ENCODE data around the gene OTP.

Gene OTP

DNA sequence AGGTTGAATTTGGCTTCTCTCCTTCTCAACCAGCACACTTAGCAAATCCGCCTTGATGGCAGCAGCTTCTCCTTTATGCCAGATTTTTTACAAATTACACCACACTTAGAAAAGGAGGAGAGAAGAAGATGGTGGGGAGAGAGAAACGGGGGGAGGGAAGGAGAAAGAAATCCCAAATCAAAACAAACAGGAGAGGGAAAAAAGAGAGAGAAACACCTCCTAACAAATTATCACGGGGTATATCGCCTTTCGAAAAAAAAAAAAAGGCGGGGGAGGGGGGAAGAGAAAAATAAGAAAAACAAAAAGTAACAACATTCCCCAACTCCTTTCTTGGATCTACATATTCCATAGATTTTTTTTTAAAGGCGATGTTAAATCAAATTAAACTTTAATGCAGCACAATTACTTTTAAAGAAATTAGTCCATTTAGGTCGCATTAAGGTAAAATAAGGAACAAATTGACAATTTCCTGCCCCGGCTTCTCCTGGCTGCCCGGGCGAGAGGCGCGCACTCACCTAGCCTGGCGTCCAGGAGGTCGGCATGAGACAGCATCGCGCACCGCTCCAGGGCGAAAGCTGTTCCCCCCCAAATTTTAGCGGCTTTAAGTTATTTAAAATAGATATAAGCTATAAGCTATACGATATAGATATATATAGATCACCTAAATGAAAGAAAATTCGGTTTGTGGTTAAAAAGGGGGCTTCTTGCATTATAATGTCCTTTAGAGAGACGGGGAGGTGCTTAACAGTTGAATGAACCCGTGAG lies at the start of gene OTP:
OTP (minus strand) TSS at position 716 of the 765 bp plus-strand sequence; CDS start at position 552, 164 bp downstream.
- peak in 1 of 6 experiments; percentile 24 for DNase-seq

DNA sequence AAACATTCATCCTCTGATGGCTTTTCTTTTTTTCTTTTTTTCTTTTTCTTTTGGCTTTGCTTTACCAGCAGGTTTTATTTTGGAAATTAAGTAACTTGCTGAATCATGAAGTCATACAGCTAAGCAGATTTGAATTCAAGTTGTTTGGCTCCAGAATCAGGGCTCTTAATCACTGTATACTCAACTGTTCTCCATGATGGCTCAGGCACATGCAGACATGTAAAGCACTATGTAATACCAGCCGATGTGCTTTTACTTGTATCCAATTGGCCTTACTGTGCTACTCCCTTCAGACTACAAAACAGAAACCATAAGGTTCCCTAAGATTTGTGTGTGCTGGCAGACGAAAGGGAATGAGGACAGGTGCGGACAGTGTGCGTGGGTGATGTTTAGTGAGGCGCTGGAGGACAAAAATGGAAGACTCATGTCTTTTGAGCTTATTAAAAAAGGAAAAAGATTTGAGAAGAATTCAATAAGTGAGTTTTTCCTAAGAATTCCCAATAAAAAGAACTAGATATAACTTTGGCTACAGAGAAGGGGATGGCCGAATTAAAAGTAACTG lies 44.7 kb upstream of the OTP start:
- no peak for DNase-seq

DNA sequence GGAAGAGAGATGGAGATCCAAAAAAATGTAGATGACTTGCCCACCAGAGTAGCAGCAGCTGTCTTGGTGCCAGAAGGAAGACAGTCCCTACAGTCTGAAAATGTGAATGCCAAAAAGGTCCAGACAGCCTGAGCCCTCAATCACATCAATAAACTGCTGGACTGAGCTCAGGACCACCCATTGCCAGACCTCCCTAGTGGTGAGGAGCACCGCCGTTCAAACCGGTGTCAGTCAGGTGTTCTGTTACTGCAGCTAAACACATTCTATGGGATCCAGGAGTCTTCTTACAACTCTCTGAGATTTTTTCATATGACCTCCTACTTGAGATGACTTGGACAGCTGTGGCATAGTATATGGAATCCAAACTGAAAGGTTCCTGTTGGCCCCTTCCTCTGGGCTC lies 32.0 kb upstream of the OTP start:
- DNase-seq: no peak

DNA sequence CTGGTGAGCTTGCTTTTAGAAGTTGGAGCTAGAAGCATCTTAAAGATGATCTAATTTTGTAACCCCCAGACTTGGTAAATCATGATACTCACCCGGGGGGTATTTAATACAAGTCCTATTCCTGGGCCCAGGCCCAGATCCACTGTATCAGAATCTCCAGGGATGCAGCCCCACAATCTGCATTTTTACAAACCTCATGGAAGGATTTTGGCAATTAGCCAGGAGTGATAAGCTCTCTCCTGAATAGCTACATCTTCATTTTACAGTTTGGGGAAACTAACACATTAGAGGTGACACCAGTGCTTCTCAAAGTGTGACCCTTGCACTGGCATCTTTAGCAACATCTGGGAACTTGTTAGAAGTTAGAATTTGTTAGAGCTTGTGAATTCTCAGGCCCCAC lies 31.2 kb upstream of the OTP start:
- DNase-seq: no peak

DNA sequence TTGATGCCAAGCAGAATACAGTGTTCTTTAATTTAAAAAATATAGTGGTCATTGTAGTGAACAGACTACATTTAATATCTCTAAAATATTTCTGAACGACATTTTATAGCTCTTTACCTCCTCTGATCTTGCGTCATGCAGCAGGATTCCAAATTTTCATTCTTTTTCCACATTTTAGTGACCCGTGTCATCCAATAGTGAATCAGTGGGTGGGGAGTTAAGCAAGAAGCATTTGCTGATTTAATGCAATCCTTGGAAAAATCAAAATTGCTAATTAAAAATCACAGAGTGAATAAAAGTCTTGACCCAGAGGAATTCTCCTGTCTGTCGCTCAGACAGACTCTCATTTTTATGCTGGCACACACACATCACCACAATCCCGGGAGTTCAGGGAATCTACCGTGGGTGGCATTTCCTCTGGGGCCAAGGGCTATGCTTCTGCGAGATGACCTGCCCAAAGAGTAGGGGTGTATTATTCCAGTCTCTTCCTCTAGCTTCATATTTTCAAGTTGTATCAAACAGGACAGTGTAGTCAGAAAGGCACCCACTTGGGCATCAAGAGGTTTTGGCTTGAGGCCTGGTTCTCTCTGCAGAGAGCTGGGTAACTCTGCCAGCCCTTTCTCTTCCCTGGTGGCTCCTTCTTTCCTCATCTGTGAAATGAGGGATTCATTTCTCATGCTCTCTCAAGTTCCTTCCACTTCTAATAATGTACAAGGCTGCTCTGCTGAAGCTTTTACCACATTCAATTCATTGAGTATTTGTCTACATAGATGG lies 24.8 kb upstream of the OTP start:
- no peak for DNase-seq

DNA sequence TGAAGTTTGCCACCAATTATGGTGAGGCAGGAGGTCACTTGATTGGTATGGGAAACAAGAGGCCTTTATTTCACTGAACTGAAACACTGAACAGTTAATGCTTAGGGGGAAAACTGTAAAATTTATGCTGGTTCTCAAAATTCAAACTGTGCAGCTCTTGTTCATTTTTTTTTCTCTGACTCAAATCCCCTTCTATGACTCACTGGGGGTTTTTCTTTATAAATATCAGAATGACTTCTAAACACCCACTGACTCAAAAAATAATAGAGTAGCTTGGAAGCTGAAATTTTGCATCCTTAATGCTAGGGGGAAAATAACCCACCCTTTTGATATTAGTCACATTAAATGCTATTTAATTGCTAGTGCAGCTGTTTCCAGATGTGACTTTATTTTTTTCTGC lies 24.1 kb upstream of the OTP start:
- no peak for DNase-seq

DNA sequence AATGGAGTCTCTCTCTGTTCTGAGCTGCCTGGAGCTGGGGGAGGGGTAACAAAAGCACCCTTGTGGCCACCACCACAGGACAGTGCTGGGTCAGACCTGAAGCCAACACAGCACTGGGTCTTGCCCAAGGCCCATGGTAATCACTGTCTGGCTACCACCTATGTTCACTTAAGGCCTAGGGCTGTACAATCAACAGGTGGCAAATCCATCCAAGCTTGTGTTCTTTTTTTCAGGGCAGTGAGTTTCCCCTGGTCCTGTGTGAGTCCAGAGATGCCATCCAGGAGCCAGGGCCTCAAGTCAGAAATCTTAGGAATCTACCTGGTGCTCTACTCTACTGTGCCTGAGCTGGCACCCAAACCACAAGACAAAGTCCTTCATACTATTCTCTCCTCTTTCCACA lies 20.1 kb upstream of the OTP start:
- no peak for DNase-seq

DNA sequence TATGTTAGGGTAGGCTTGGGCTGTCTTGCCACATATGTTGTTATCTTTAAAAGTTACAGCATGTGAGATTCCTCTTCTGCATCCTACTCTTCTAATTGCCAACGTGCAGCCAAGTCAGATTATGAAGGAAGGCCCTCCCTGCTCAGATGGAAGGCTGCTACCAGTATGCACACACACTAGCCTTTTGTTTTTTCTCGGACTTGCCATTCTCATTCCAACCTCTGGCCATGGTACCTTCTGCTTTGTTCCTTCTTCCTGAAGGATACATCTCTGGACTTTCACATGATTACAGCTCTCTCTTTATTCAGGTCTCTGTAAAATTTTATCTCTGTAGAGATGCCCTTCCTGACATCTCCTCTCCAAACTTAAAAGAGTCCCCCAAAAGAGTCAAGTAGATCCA lies 12.8 kb upstream of the OTP start:
- no peak for DNase-seq

DNA sequence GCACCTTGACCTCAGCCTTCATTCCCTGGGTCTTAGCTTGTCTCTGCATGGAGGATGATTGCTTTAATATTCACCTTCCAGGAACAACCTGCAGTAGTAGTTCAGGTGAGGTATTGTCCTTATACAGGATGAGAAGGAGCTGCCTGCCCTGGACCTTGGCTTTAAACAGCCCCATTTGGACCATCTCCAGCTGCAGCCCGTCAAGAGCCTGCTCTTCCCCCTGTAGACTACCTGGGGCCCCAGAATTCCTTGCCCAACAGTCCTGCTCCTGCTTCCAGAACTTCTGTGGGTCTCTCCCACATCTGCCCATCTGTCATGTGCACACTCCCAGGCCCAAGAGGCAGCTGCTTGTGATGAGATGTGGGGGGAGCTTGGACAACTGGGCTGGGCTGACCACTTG lies 12.2 kb upstream of the OTP start:
- DNase-seq: no peak

DNA sequence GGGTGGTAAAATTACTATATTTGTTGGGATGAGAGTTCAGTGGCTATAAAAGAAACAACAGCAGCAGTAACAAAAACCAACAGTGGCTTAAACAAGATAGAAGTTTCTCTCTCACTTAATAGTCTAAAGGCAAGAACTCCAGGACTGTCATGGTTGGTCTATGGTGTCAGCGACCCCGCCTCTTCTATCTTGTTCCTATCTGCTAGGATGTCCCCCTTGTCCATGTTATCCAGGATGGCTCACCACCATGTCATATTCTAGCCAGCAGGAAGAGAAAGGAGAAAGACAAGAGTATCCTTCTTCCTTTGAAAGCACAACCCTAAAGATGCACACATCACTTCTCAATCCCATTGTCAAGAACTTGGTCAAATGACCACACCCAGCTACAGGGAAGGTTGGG lies 11.3 kb upstream of the OTP start:
- no peak for DNase-seq

DNA sequence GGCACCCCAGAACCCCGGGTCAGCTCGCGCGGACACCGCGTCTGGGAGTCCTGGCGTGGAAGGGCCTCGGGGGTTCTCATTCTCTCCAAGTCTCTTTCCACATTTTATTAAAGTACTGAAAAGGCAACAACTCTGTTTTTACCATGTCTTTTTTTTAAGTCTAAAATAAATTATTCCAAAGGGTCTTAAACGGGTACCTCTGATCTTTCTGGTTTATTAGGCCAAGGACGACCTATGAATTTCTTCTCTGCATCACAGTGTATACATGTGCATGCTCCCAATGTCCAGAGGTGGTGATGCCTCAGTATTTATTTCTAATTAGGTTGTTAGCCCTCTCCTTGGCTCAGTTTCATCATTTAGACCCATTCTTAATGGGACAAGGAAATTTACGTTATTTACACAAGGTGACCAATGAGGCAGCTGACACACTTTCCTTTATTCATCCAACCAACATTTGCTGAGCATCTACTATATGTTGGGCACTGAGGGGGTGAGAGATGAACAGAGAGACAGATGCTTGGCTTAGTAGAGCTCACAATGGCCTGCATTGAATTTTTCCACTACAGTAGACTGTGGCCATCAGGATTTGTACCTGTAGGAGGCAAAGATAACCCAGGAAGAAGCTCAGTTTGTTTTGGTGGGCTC lies 7.6 kb upstream of the OTP start:
- no peak for DNase-seq

DNA sequence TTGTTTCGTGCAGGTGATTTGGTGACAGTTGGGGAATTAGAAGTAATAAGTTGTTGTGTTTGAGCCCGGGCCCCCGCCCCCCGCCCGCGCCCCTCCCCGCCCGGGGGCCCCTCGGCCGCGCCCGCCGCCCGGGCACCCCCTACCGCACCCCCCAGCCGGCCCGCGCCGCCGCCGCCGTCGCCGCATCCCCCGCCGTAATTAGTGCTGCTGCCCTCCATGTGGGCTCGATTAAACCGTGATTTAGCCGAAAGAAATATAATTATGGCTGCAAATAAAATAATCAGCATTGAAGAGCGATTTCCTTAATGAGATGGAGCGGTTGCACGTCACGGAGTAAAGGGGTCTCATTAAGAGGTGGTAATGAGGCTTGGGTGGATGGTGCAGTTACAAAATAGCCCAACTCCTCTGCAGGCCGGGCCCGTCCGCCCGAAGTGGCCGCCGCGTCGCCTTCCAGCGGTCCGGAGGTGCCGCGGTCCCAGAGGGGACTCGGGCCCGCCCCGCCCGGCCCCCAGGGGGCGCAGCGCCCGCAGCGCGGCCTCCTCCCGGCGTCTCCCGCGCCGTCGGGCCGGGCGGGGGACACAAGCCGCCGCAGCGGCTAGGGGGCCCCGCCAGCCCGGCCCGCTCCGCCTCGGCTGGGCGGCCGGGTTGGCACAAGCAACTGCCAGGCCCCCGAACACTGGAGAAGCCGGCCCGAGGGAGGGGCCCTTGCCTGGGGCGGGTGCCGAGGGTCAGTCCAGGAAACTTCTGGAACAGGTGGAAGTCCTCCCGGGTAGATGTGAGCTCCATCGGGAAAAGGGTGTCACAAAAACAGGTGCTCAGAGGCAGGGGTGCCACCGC lies 6.9 kb upstream of the OTP start:
- peak in 2 of 6 experiments; percentile 20 to 31 for DNase-seq

DNA sequence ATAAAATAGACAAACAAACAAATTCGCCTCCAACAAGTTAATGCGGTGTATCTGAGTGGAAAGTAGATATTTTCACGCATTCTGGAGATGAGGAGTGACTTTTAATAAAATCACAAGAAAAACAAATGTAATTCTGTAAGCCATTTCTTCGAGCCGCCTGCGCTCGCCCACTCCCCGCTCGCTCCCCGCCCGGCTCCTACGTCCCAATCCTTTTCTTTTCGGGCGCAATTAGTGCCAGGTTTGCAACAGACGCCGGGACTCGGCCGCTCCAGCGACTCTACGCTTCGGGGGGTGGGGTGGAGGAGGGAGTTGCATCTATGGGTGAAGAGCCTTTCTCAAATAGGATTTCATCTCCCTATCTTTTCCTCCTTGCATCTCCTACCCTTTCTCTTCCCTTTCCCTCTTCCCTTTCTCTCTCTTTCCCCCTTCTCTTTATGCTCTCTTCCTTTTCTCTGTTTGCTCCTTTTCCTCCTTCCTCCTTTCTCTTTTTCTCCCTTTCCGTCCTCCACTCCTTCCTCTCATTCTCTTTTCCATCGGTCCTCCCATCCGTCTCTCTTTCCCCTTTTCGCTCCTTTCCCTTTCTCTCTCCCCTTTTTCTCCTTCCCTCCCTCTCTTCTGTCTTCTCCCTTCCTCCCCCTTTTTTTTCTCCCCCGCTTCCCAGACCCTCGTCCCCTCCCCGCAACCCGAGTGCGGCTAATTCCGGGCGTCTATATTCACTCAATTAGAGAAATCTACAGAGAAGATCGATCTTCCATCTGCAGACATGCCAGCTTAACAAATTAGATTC lies 6.1 kb upstream of the OTP start:
- DNase-seq: no peak

DNA sequence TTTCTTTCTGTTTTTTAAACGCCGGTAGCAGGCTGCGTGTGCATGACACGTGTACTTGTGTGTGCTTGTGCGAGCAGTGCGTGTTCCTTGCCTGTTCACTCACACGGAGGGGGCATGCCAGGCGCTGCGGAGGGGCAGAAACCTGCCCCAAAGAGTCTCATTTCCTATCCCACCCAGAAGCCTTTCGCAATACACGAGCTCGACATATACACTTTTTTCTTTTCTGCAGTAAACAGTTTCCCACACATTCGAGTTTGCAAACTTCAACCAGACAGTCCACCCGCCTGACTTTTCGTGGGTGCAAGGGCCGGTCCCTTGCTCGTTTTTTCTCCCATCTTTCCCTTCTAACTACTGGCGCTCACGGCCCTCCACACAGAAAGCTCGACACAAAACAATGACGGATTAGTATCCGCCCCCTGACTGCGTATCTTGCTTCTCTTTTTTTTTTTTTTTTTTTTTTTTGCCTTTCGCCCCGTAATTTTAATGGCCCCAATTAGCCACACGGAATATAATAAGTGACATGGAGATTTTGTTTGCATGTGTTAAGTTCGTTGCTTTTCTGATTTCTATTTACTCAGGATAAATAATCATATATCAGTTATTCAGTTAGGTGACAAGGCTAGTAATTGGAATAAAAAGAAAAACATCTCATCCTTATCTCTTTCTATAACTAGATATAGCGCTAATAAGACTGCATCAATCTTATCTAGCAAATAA lies 5.3 kb upstream of the OTP start:
- no peak for DNase-seq

DNA sequence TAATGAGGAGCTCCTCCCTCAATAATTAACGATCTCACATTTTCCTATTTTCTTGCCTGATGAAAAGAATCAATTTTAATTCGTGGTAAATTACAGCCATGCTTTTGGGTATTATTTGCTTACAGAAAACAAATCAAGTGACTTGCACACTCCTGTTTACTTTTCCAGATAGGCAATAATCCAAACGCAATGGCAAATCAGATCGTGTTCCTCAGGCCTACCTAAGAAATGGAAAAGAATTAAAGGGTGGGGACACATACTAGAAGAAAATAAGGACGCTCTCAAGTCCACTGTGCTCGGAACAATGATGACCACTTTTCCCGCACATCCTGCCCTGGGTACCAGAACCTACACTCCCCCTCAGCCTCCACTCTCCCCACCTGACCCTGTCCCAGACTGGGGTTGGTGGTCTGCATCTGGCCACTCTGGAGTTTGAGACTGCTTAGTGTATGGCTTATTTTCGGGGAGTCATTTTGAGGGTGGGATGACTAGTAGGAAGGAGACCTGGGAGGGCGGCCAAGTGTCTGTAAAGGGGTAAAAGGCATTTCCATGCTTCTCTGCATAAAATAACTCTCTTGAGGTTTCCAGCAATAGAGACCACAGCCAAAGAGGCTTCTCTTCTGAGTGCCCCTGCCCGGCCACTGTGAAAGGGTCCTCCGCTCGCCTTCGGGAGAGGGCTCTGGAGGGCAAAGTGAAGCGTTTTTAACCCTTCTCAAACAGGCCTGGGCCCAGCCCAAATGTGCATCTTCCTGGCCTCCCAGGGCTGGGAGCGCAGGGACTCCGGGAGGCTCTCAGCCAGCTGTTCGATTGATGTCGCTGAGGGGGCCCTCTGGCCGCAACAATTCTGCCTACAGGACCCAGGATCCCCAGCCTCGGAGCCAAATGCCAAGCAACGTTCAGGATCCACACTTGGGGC lies 4.5 kb upstream of the OTP start:
- no peak for DNase-seq

DNA sequence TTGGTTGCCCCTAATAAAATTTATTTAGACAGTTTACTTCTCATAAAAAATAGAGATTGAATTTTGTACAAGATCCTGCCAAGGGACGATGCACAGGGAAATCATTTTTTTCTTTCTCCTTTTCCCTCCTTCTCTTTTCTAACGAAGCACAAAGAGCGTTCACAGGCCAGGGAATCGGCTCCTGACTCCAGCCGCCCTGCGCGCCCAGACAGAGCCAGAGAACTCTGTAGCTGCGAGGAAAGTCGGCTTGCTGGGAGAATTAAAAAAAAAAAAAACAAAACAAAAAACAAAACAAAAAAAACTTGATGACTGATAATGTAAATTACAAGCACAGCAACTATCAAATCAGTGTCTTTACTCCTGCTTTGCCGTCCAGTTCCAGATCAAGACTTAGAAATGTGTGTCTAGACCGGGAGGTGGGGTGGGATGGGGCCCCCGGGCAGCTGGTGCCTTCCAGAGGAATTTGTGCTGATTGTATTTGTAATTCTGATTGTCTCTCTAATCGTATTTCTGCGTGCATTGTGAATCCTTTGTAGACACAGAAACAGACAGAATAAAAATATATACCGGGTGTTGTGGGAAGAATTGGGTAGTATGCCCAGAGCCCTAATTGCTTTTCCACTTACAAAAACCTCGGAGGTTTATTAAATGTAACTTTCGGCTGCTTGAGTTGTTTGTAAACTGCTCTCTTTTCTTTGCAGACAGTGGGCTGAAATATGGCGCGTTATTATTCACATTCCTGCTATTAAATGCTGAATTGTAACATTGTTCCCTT lies 3.6 kb upstream of the OTP start:
- DNase-seq: peak in 1 of 6 experiments; percentile 17

DNA sequence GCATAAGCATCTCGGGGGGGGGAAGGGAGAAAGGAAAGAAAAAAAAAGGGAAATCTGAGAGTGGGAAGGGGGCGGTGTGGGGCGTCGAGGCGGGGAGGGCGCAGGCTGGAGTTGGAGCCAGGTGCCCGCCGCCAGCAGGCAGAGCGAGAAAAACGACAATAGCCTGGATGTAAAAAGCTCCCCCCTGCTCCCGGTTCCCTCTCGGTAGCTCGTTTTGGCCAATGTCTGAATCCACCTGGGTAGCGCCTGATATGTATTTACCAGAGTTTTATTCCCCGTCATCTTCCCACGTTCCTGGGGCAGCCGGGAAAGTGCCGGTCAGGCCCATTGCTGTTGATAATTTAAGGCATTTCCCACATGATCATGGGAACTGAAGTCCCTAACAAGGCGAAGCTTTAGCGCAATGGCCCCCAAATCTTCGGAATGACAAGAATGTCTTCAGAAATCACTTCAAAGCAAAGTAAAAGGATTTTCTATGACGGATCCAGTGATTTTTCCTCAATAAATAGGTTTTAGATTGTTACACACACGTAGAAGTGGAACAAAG lies 3.0 kb upstream of the OTP start:
- peak in 1 of 6 experiments; percentile 19 for DNase-seq

DNA sequence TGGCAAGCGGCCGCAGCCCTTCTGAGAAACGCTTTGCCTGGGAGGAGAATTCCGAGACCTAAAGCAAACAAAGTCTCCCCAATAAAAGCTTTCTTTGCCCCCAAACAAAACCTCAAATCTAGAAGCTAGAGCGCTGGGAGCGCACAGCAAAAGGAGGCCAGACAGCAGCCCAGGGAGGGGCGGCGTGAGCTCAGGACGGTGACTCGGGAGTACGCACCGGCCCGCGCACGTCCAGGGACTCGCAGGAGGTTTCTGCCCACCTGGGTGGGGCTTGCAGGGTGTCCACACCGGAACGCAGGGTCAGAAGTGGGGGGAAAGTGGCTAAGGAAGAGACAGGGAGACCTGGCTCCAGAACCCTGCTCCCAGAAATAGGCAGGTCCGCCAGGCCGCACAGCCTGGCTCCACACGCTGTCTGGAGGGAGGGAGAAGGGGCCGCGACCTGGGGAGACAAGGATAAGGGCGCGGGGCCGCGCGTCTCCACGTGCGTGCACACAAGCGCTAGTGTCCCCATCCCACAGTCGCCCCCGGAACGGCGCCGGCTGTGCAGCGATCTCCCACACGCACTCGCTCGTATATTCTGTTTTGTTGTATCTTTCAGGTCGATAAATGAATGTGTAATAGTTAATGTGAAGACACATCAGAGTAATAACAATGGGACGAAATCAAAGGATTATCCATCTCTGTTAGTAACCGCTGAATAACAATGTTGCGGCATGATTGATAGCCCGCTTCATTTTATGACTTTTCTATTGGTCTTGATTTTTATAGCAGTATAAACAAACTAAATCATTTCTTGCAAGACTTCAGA lies 2.3 kb upstream of the OTP start:
- peak in 1 of 6 experiments; percentile 30 for DNase-seq
